ENCODE measurements around the gene TRRAP. TPM values are rescaled to one million over a fixed set of nuclear protein-coding genes. Genes with fewer than 3 reads are reported as not detected.

TRRAP gene
- total and polyA plus RNA-seq, 4 donors: 8.3 to 43.1 (median 20.9) TPM

GRCh38 chr7:98956469-98956868, 78.1 kb downstream of the TRRAP start:
- no peak overlapping the region for H3K27ac ChIP-seq (ENCODE audit: low read depth in 1 of 2, low read length in 1 of 2)
- TF ChIP-seq CTCF (IDR thresholded peaks at IDR 0.05; ENCODE audit: control extremely low read depth, extremely low read depth): no peak
- WGBS, 2 donors: 92 to 93% methylated on average over 9 of the region's 9 CpGs
- H3K9me3 ChIP-seq (ENCODE audit: control insufficient read depth in 4 of 4, insufficient read depth in 3 of 4, low read length in 3 of 4): no peaks in the 10 kb centered on the region
- H3K9ac ChIP-seq (ENCODE audit: insufficient read depth in 1 of 2, low read length in 2 of 2): no peak overlapping the region
- H3K27me3 ChIP-seq (ENCODE audit: control insufficient read depth in 3 of 3, insufficient read depth in 3 of 3, low read length in 2 of 3): no peaks in the 10 kb centered on the region
- H3K4me3 ChIP-seq: no peak overlapping the region
- H3K36me3 ChIP-seq (ENCODE audit: control insufficient read depth in 4 of 4, insufficient read depth in 4 of 4, low read length in 4 of 4): peaks cover 37 to 68% (median 61%) of the 10 kb centered on the region in 4 donors
- DNase-seq (peak in 1 of 3 donors; percentile 8), ATAC-seq (ENCODE audit: insufficient read depth, low FRiP score) (no peak)
- no peaks in the 10 kb centered on the region for H3K4me1 ChIP-seq (ENCODE audit: control insufficient read depth in 5 of 5, insufficient read depth in 5 of 5, low read length in 5 of 5)

GRCh38 chr7:98956937-98957336, 78.6 kb downstream of the TRRAP start:
- H3K4me3 ChIP-seq: no peak overlapping the region
- no peaks in the 10 kb centered on the region for H3K9me3 ChIP-seq (ENCODE audit: control insufficient read depth in 4 of 4, insufficient read depth in 3 of 4, low read length in 3 of 4)
- H3K27ac ChIP-seq (ENCODE audit: low read depth in 1 of 2, low read length in 1 of 2): no peak overlapping the region
- H3K36me3 ChIP-seq (ENCODE audit: control insufficient read depth in 4 of 4, insufficient read depth in 4 of 4, low read length in 4 of 4): peaks cover 37 to 63% (median 59%) of the 10 kb centered on the region in 4 donors
- no peak for DNase-seq
- no peak overlapping the region for H3K9ac ChIP-seq (ENCODE audit: insufficient read depth in 1 of 2, low read length in 2 of 2)
- H3K4me1 ChIP-seq (ENCODE audit: control insufficient read depth in 5 of 5, insufficient read depth in 5 of 5, low read length in 5 of 5): no peaks in the 10 kb centered on the region
- 89 to 96% methylated on average over 9 of the region's 9 CpGs for WGBS, 2 donors
- H3K27me3 ChIP-seq (ENCODE audit: control insufficient read depth in 3 of 3, insufficient read depth in 3 of 3, low read length in 2 of 3): no peaks in the 10 kb centered on the region
- TF ChIP-seq CTCF (IDR thresholded peaks at IDR 0.05; ENCODE audit: control extremely low read depth, extremely low read depth): no peak
- ATAC-seq (ENCODE audit: insufficient read depth, low FRiP score): no peak

GRCh38 chr7:98957766-98958165, 79.4 kb downstream of the TRRAP start:
- Histone ChIP-seq H3K36me3 (ENCODE audit: control insufficient read depth in 4 of 4, insufficient read depth in 4 of 4, low read length in 4 of 4) (peaks cover 37 to 67% (median 62%) of the 10 kb centered on the region in 4 donors), H3K9me3 (ENCODE audit: control insufficient read depth in 4 of 4, insufficient read depth in 3 of 4, low read length in 3 of 4) (no peaks in the 10 kb centered on the region), H3K27me3 (ENCODE audit: control insufficient read depth in 3 of 3, insufficient read depth in 3 of 3, low read length in 2 of 3) (no peaks in the 10 kb centered on the region), H3K27ac (ENCODE audit: low read depth in 1 of 2, low read length in 1 of 2) (no peak overlapping the region), H3K4me3 (no peak overlapping the region), H3K9ac (ENCODE audit: insufficient read depth in 1 of 2, low read length in 2 of 2) (no peak overlapping the region), H3K4me1 (ENCODE audit: control insufficient read depth in 5 of 5, insufficient read depth in 5 of 5, low read length in 5 of 5) (no peaks in the 10 kb centered on the region)
- no peak for TF ChIP-seq CTCF (IDR thresholded peaks at IDR 0.05; ENCODE audit: control extremely low read depth, extremely low read depth)
- WGBS, 2 donors: 96 to 97% methylated on average over 11 of the region's 11 CpGs
- ATAC-seq (ENCODE audit: insufficient read depth, low FRiP score) (no peak), DNase-seq (no peak)

- no peak overlapping the region for H3K4me3 ChIP-seq
- ATAC-seq (ENCODE audit: insufficient read depth, low FRiP score) (no peak), DNase-seq (no peak)
- no peaks in the 10 kb centered on the region for H3K9me3 ChIP-seq (ENCODE audit: control insufficient read depth in 4 of 4, insufficient read depth in 3 of 4, low read length in 3 of 4)
- H3K36me3 ChIP-seq (ENCODE audit: control insufficient read depth in 4 of 4, insufficient read depth in 4 of 4, low read length in 4 of 4): peaks cover 33 to 59% (median 54%) of the 10 kb centered on the region in 4 donors
- H3K27me3 ChIP-seq (ENCODE audit: control insufficient read depth in 3 of 3, insufficient read depth in 3 of 3, low read length in 2 of 3): no peaks in the 10 kb centered on the region
- no peak for TF ChIP-seq CTCF (IDR thresholded peaks at IDR 0.05; ENCODE audit: control extremely low read depth, extremely low read depth)
- no peak overlapping the region for H3K9ac ChIP-seq (ENCODE audit: insufficient read depth in 1 of 2, low read length in 2 of 2)
- 92 to 96% methylated on average over 9 of the region's 9 CpGs for WGBS, 2 donors
- no peak overlapping the region for H3K27ac ChIP-seq (ENCODE audit: low read depth in 1 of 2, low read length in 1 of 2)
- no peaks in the 10 kb centered on the region for H3K4me1 ChIP-seq (ENCODE audit: control insufficient read depth in 5 of 5, insufficient read depth in 5 of 5, low read length in 5 of 5)
Observed at GRCh38 chr7:98958968-98959367, 80.6 kb downstream of the TRRAP start.
